Renal cortex interstitium (tissue), 11 donors: ENCODE results near the gene PRSS22. TPM values are rescaled to one million over a fixed set of nuclear protein-coding genes. Genes with fewer than 3 reads are reported as not detected.

Experiments used
- DNase-seq, 11 donors: peaks; one replicate each; pipeline ENCODE4 v3.0.0-alpha.2; 2013; ENCODE audit warnings: low read depth in 9 of 11, low spot score in 4 of 11; ENCODE audit errors: extremely low read depth in 1 of 11
- polyA plus RNA-seq, 3 donors: library from polyadenylated mRNA; unstranded; fragments of 120-200 nt; gene quantifications; one replicate each; pipeline ENCODE4 v1.2.1, GENCODE V29; 2013; ENCODE audit not compliant: insufficient read length in 3 of 3

Gene PRSS22
- polyA plus RNA-seq, 3 donors = 2.8 to 12.2 (median 7.7) TPM

GRCh38 chr16:2836646-2837508, 21.1 kb downstream of the PRSS22 start:
- DNase-seq = no peak

- no peak for DNase-seq
Measured at GRCh38 chr16:2835638-2836493, 22.1 kb downstream of the PRSS22 start.

GRCh38 chr16:2834968-2835367, 23.0 kb downstream of the PRSS22 start:
- DNase-seq = no peak

- DNase-seq = no peak
Measured at GRCh38 chr16:2833776-2834175, 24.2 kb downstream of the PRSS22 start.

GRCh38 chr16:2831203-2831602, 26.8 kb downstream of the PRSS22 start:
- no peak for DNase-seq

- no peak for DNase-seq
Measured at GRCh38 chr16:2830355-2830695, 27.6 kb downstream of the PRSS22 start.

- DNase-seq = no peak
Measured at GRCh38 chr16:2829501-2830354, 28.2 kb downstream of the PRSS22 start, which contains the start of gene ZG16B. Gene ZG16B, plus strand, starts transcription at chr16:2830303. Its CDS starts 139 bp downstream, at chr16:2830442.

- no peak for DNase-seq
Measured at GRCh38 chr16:2828876-2829430, 29.0 kb downstream of the PRSS22 start.

GRCh38 chr16:2828521-2828840, 29.5 kb downstream of the PRSS22 start:
- no peak for DNase-seq

- no peak for DNase-seq
Measured at GRCh38 chr16:2827831-2828520, 30.0 kb downstream of the PRSS22 start.

- no peak for DNase-seq
Measured at GRCh38 chr16:2827374-2827791, 30.6 kb downstream of the PRSS22 start.

- no peak for DNase-seq
Measured at GRCh38 chr16:2826591-2827373, 31.2 kb downstream of the PRSS22 start.

- DNase-seq = no peak
Measured at GRCh38 chr16:2825906-2826305, 32.1 kb downstream of the PRSS22 start.

- no peak for DNase-seq
Measured at GRCh38 chr16:2825049-2825742, 32.8 kb downstream of the PRSS22 start.

- DNase-seq = no peak
Measured at GRCh38 chr16:2824626-2825025, 33.3 kb downstream of the PRSS22 start.

GRCh38 chr16:2822496-2822895, 35.5 kb downstream of the PRSS22 start:
- no peak for DNase-seq

GRCh38 chr16:2822158-2822495, 35.8 kb downstream of the PRSS22 start:
- no peak for DNase-seq
